ENCODE measurements around the gene KNG1. TPM values are rescaled to one million over a fixed set of nuclear protein-coding genes. Genes with fewer than 3 reads are reported as not detected.
"Not testable (repeated sequence)": the region's sequence is repeated elsewhere in the genome, so short reads cannot be mapped to it uniquely, and the experiment has no call there.

Gene KNG1
- not detected for total RNA-seq

DNA sequence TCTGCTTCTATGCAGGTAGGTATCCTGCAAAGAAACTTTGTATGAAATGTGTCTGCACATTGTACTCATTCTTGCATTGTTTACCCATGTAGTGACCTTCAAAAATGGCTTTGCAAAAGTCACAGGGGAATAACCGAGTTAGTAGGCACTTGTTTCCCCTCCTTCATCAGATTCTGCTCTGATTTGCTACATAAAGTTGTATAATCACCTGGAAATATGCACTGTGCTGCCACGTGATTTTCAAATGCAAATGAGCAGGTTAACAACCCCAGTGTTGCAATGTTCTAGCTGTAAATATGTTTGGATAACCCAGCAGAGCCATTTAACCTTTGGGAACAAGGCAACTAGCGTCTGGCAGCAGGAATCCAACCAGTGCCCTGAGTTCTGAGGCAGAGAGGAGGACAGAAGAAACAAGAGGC is at the start of gene KNG1:
KNG1 (plus strand) TSS at position 321 of the 419 bp plus-strand sequence. CDS start 184 bp downstream, outside the sequence.
- no peak for DNase-seq
- Mint-ChIP-seq H3K27me3 (no peaks in the 10 kb centered on the region), H3K4me3 (no peak within 1 kb of the TSS), H3K9me3 (no peaks in the 10 kb centered on the region), H3K4me1 (no peaks in the 10 kb centered on the region), H3K36me3 (no peaks in the 10 kb centered on the region), H3K27ac (no peak within 1 kb of the TSS)

GRCh38 chr3:186668426-186668825 is 48.7 kb upstream of the KNG1 start:
- Mint-ChIP-seq H3K27me3 (peaks cover 21% of the 10 kb centered on the region), H3K27ac (no peak overlapping the region), H3K36me3 (no peaks in the 10 kb centered on the region), H3K4me3 (no peak overlapping the region), H3K9me3 (no peaks in the 10 kb centered on the region), H3K4me1 (peaks cover 12% of the 10 kb centered on the region)
- DNase-seq, result no peak

DNA sequence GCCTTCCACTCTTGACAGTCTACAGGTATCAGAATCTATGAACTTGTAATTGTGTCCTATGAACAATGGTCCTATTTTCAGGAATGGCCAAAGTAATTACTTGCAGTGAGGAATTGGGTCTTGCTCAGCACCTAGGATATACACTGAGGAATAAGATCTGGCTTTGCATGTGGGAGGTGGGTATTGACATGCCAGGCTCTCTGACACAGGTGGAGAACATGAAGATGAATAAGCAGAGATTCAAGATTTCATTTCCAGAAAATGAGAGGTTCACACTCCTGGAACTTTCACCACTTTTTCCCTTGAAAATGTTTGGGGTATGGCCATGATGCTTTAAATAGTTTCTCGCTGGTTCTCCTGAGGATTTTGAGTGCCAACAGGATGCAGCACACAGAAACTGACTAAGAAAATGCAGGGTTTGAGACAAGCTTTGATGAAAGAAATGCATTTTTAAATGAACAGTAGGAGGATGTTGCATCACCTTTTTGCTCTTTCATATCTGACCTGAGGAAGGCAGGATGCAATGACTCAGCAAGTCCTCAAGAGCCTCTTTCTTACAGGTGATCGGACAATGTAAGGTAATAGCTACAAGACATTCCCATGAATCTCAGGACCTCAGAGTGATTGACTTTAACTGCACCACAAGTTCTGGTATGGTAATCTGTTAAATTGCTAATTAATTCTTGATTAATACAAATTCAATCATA is 47.6 kb upstream of the KNG1 start:
- H3K4me1 Mint-ChIP-seq, result peaks cover 12% of the 10 kb centered on the region
- H3K9me3 Mint-ChIP-seq, result no peaks in the 10 kb centered on the region
- no peaks in the 10 kb centered on the region for H3K36me3 Mint-ChIP-seq
- DNase-seq, result no peak
- no peak overlapping the region for H3K4me3 Mint-ChIP-seq
- peaks cover 24% of the 10 kb centered on the region for H3K27me3 Mint-ChIP-seq
- peak overlapping the region; percentile 11 for H3K27ac Mint-ChIP-seq

DNA sequence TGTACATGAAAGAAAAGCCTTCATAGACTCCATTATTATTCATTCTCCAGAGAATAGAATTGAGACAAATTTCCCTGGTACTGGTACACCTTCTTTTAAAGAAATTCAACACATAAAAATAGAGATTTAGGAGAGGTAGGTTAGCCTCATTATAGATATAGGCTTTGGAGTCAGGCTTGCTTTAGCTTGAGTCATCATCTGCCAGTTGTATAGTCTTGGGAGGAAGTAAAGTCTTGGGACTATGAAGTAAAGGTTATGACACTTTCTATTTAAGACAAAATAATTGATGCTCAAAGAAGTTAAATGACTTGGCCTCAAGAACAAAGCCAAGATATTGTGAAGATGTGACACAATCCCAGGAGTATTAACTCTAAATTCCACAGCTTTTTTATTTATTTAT is 47.0 kb upstream of the KNG1 start:
- DNase-seq, result no peak
- Mint-ChIP-seq H3K27me3 (peaks cover 22% of the 10 kb centered on the region), H3K4me3 (no peak overlapping the region), H3K4me1 (peaks cover 12% of the 10 kb centered on the region), H3K36me3 (no peaks in the 10 kb centered on the region), H3K27ac (no peak overlapping the region), H3K9me3 (no peaks in the 10 kb centered on the region)

- Mint-ChIP-seq H3K4me1 (peaks cover 12% of the 10 kb centered on the region), H3K9me3 (no peaks in the 10 kb centered on the region), H3K4me3 (no peak overlapping the region), H3K36me3 (no peaks in the 10 kb centered on the region), H3K27ac (no peak overlapping the region), H3K27me3 (peaks cover 26% of the 10 kb centered on the region)
- DNase-seq, result no peak
Observed at GRCh38 chr3:186671051-186671450, 46.1 kb upstream of the KNG1 start.

- no peaks in the 10 kb centered on the region for H3K4me1 Mint-ChIP-seq
- H3K27ac Mint-ChIP-seq, result no peak overlapping the region
- H3K4me3 Mint-ChIP-seq, result no peak overlapping the region
- peaks cover 45% of the 10 kb centered on the region for H3K27me3 Mint-ChIP-seq
- no peak for DNase-seq
- no peaks in the 10 kb centered on the region for H3K36me3 Mint-ChIP-seq
- peaks cover 2% of the 10 kb centered on the region for H3K9me3 Mint-ChIP-seq
Observed at GRCh38 chr3:186678604-186679003, 38.6 kb upstream of the KNG1 start.

DNA sequence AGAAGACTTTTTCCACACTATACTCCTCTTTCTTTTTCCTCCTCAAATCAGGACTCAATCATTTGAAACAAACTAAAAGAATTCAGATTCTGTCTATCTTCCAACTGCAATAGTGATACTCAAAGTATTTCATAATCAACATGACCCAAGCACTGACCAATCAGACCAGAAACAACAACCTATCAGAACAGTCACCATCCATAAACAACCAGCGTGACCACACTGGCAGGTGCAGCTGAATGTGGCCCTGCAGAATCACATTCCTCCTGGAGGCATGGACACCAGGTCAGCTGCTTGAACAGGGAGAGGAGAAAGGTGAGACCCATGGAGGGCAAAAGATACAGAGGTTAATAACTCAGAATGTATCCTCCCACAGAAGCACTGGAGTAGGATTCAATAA is 38.0 kb upstream of the KNG1 start:
- Mint-ChIP-seq H3K36me3 (no peaks in the 10 kb centered on the region), H3K4me3 (no peak overlapping the region), H3K27me3 (peaks cover 41% of the 10 kb centered on the region), H3K4me1 (no peaks in the 10 kb centered on the region), H3K27ac (no peak overlapping the region), H3K9me3 (peaks cover 2% of the 10 kb centered on the region)
- DNase-seq, result no peak

DNA sequence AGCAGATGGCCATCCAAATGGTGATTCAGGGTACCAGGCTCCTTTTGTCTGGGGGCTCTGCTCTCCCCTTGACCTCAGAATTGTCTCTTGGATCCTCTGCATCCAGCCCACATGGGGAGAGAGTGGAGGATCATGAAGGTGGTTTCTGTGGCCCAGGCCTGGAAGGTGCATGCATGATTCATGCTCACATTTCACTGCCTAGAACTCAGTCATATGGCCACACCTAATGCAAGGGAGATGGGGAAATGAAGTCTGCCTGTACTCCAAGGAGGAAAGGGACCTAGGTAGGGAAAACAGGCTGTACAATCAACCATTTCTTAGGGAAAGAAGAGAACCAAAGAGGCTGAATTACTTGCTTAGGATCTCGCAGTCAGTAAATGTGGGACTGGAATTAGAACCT is 36.3 kb upstream of the KNG1 start:
- no peaks in the 10 kb centered on the region for H3K4me1 Mint-ChIP-seq
- H3K4me3 Mint-ChIP-seq, result no peak overlapping the region
- DNase-seq, result no peak
- peaks cover 1% of the 10 kb centered on the region for H3K36me3 Mint-ChIP-seq
- no peak overlapping the region for H3K27ac Mint-ChIP-seq
- peaks cover 12% of the 10 kb centered on the region for H3K9me3 Mint-ChIP-seq
- peaks cover 39% of the 10 kb centered on the region for H3K27me3 Mint-ChIP-seq

DNA sequence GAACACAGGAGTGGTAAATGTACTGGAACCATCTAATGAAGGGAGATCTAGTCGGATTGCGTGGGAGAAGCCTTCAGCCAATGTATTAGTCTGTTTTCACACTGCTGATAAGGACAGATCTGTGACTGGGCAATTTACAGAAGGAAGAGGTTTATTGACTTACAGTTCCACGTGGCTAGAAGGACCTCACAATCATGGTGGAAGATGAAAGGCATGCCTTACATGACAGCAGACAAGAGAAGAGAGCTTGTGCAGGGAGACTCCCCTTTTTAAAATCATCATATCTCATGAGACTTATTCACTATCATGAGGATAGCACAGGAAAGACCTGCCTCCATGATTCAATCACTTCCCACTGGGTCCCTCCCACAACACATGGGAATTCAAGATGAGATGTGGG is 34.3 kb upstream of the KNG1 start:
- Mint-ChIP-seq H3K36me3 (peaks cover 1% of the 10 kb centered on the region), H3K27me3 (peaks cover 29% of the 10 kb centered on the region), H3K4me1 (no peaks in the 10 kb centered on the region), H3K9me3 (peaks cover 13% of the 10 kb centered on the region), H3K27ac (no peak overlapping the region), H3K4me3 (no peak overlapping the region)
- DNase-seq, result no peak

- H3K36me3 Mint-ChIP-seq, result peaks cover 1% of the 10 kb centered on the region
- DNase-seq, result no peak
- peaks cover 13% of the 10 kb centered on the region for H3K9me3 Mint-ChIP-seq
- H3K27me3 Mint-ChIP-seq, result peaks cover 27% of the 10 kb centered on the region
- H3K4me1 Mint-ChIP-seq, result no peaks in the 10 kb centered on the region
- no peak overlapping the region for H3K27ac Mint-ChIP-seq
- H3K4me3 Mint-ChIP-seq, result no peak overlapping the region
Observed at GRCh38 chr3:186683979-186684378, 33.2 kb upstream of the KNG1 start.

GRCh38 chr3:186686475-186686874 is 30.7 kb upstream of the KNG1 start:
- not testable (repeated sequence) for H3K4me1 Mint-ChIP-seq, H3K36me3 Mint-ChIP-seq, H3K4me3 Mint-ChIP-seq, DNase-seq, H3K27ac Mint-ChIP-seq
- Mint-ChIP-seq H3K27me3 (peaks cover 26% of the 10 kb centered on the region), H3K9me3 (peaks cover 13% of the 10 kb centered on the region)

DNA sequence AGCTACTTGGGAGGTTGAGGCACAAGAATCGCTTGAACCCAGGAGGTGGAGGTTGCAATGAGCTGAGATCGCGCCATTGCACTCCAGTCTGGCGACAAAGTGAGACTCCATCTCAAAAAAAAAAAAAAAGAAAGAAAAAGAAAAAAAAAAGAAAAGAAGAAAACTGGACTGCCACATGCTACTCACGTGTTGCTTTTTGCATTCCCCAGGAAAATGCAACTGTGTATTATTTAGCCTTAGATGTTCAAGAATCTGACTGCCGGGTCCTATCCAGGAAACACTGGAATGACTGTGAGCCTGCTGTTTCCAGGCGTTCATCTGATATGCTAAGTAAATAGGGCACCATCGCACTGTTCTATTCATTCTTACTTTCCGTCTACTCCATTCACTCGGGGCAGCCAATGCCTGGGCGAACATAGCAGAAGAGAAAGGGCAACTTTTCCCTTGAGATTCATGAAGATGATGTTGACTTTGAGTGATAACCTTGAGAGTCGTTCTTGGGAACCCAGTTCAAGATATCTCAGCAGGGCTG is 30.0 kb upstream of the KNG1 start:
- H3K36me3 Mint-ChIP-seq, result peaks cover 1% of the 10 kb centered on the region
- H3K9me3 Mint-ChIP-seq, result peaks cover 13% of the 10 kb centered on the region
- H3K27ac Mint-ChIP-seq, result no peak overlapping the region
- no peak overlapping the region for H3K4me3 Mint-ChIP-seq
- DNase-seq, result no peak
- H3K27me3 Mint-ChIP-seq, result peaks cover 32% of the 10 kb centered on the region
- no peaks in the 10 kb centered on the region for H3K4me1 Mint-ChIP-seq

DNA sequence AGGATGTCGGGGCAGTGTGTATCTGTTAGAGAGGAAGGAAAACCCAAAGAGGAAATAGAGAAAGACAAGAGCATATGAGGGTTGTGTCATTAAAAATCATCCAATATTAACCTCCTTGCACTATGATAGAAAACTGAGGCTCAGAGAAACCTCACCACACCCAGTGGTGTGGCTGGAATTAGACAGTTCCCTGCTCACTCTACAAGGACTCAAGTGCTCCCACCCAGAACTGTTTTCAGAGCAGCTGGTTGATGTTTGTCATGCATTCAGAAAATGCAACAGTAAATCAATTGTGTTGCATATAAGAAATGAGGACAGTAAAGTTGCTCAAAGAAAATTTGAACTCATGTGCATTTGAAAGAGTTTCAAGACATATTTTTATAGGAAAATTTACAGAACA is 26.9 kb upstream of the KNG1 start:
- H3K4me3 Mint-ChIP-seq, result not testable (repeated sequence)

DNA sequence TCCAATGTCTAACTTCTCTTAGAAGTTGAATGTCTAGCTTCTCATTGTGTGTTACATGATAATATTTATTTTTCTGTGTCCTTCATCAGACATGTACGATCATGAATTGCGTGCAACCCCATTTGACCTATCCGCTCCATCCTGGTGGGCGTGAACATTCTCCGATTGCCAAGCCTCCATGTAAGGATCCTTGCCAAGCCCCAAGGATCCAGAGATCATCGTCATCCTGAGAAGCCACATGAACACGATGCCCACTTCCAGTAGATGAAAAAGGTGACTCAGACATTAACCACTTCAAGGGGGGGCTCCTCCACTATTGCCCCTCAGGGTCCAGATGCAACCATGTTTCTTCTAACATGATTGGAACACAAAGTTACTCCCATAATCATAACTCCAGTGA is 25.5 kb upstream of the KNG1 start:
- no peak for DNase-seq
- Mint-ChIP-seq H3K9me3 (no peaks in the 10 kb centered on the region), H3K36me3 (no peaks in the 10 kb centered on the region), H3K27ac (no peak overlapping the region), H3K4me1 (no peaks in the 10 kb centered on the region), H3K4me3 (no peak overlapping the region), H3K27me3 (peaks cover 9% of the 10 kb centered on the region)

More for the DNA sequence above, 26.9 kb upstream of the KNG1 start:
- H3K9me3 Mint-ChIP-seq, H3K27ac Mint-ChIP-seq, H3K4me1 Mint-ChIP-seq, DNase-seq, H3K36me3 Mint-ChIP-seq: not testable (repeated sequence)
- H3K27me3 Mint-ChIP-seq, result peaks cover 20% of the 10 kb centered on the region

GRCh38 chr3:186693843-186694242 is 23.3 kb upstream of the KNG1 start:
- no peak overlapping the region for H3K4me3 Mint-ChIP-seq
- peaks cover 9% of the 10 kb centered on the region for H3K27me3 Mint-ChIP-seq
- no peaks in the 10 kb centered on the region for H3K4me1 Mint-ChIP-seq
- no peaks in the 10 kb centered on the region for H3K36me3 Mint-ChIP-seq
- H3K9me3 Mint-ChIP-seq, result no peaks in the 10 kb centered on the region
- no peak overlapping the region for H3K27ac Mint-ChIP-seq
- no peak for DNase-seq

All from activated naive CD8-positive, alpha-beta T cell treated with anti-CD3 and anti-CD28 coated beads for 36 hours (primary cell).